ENCODE measurements around the gene CDC42SE1.

The CDC42SE1 gene

DNA sequence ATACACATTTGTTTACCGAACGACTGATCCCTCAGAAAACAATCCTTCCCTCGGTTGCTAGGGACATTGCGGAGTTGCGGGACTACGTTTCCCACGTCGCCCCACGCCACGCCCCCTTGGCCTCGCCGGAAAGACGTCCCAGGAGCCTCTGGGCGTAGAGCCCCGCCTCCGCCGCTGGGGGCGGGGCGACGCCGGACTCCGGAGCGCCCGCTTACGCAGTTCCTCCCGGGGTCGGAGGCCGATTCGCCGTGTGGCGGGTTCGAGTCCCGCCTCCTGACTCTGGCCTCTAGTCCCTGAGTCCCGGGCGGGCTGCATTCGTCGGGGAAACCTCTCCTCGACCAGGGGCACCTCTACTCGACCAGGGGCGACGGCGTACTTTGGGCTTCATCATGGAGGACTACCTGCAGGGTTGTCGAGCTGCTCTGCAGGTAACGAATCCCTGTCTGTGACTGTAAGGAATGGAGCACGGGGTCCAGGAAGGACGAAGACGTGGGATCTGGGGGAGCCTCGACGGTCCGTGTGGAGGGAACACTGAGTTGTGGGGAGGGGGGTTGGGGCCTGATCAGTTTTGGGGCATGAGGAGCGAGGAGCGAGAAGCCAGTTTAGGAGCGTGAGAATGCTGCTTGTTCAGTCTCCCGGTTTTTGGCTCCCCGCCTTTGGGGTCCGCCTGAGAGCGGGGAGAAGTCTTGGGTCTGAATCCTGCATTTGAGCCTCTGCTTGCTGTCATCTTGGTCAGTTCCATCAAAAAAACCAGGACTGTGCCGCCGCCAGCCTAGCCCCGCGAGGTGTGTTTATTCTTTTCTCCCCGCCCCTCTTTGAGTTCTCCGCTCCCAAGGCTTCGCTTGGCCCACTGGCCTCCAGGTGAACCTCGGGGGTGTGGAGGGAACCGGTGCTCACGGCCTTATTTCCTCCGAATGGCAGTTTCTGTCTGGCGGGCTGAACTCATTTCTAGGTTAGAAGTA, 50.9 kb downstream of the CDC42SE1 start, which contains the start of gene PRUNE1:
Gene PRUNE1, plus strand, starts transcription at position 206 of the 962 bp plus-strand sequence. Its CDS starts 184 bp downstream, at position 390.
- DNase-seq = peak; percentile 97

DNA sequence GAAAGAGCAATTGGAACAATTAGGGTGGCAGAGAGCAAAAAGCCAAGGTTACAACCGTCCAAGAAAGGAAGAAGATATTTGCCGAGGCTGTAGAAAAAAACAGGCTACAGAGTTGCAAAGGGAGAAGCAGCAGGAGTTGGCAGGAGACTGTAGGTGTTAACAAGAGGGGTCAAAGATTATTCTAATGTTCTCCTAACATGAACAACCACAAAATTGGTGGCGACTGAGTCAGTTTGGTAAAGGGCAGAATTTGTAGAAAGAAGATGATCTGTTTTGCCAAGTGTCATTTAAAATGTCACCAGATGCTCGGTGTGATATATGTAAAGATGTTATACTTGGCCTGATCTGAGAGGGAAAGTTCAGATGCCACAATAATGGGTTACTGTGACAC, 51.6 kb downstream of the CDC42SE1 start:
- peak; percentile 69 for DNase-seq

DNA sequence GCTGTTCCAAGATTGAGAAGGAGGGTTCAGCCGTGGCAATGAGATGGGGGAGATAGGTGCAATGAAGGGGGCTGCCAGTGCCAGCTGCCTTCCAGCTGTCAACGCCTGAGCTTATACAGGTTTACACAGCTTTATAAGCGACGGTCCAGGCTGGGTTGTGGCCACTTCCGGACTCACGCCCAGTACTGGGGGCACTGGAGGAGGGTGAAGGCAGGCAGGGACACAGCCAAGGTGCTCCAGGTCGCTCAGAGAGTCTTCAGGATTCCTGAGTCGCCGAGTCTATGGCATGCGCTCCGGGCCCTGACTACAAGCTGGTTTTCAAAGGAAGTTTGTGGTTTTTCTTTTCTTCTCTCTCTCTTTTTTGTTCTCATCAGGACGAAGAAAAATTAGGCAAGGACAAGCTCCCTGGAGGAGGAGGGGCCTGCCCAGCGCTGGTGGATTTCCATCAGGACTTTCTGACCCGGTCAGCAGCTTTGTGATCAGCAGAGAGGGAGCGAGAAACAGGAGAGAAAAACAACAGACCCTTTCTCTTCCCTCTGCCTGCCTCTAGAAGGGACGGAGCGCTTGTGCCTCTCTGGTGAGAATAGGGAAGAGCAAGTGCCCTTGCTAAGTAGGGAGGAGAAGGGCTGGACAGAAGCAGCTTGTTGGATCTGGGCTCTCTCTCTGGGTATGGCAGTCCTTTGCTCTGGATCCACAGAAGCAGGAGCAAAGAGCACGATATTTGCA, 52.9 kb downstream of the CDC42SE1 start, which contains the start of gene MINDY1:
Gene MINDY1, minus strand, starts transcription at position 576 of the 726 bp plus-strand sequence. CDS start 4,285 bp downstream, outside the sequence.
- DNase-seq = peak; percentile 88

DNA sequence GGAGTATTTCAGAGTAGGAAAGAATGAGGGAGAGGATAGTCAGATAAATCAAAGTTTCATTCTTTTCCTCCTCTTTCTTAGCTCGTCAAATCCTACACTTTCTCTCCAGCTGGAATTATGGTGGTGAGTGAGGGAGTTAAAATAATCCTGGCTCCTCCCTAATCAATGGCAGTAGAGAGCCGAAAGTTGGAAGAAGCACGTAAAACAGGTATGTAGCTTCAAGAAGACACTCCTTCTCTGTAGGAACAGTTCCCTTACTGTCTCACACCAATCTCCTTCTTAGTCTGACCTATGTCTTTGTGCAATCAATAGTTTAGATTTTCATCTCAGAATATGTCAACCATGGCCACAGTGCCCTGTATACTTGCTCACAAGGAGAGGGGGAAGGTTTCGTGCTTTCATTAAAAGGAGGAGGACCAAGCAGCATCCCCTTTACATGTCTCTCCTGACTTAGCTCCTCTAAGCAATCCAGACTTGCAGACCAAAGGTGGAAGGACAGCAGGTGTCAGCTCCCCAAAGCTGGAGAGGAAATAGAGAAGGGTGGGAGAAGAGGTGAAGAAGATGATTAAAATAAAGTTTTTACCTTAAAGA, 53.6 kb downstream of the CDC42SE1 start:
- peak; percentile 38 for DNase-seq

DNA sequence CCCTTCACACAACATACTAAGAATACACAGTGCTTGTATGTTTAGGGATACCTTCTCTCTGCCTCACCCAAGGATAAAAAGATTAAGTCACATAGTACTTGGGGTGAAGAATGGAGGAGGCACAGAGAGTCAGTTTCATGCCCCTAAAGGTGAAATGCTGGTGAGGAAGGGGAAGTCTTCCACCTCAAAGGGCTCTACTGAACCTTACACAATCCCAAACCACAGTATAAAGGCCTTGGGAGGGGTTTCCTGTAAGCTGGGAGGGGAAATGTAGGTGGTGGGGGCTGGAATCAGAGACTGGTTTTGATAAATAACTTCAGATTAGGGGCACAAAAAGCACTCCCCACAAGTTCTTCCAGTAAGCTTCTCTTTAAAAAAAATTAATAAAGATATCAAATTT, 56.2 kb downstream of the CDC42SE1 start:
- no peak for DNase-seq

DNA sequence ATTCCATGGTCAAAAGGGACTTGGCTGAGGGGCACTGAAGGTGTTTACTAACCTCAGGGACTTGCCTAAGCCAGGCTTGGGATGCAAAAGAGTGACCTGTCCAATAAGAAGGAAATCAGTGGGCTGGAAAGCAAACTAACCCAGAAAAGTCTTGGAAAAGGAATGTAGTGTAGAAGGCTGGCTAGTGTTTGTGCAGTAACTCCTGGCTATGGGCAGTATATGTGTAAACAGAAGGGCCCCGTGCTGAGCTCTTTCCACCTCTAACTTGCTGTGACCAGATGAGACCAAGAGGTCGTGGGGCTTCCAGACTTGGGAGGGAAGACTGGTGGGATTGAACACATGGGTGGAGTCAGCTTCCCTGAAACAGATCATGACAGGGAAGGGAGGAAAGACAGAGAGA, 56.8 kb downstream of the CDC42SE1 start:
- no peak for DNase-seq

DNA sequence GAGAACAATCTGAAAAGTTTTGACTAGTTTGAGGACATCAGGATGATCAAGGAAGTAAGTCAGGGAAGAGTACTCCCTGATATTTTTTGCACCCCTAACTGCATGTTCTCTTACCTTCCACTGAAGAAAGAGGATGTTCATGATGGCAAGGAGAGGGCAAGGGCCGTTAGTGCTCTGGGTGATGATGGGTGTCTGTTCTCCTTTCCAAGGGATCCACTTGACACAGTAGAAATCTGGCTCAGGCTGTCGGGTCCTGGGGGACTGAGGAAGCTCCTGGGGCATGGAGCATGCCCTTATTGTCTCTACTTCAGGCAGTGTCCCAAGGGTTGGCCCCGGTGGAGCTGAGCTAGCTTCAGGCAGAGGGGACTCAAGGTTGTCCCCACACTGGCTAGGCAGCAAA, 57.4 kb downstream of the CDC42SE1 start:
- no peak for DNase-seq

DNA sequence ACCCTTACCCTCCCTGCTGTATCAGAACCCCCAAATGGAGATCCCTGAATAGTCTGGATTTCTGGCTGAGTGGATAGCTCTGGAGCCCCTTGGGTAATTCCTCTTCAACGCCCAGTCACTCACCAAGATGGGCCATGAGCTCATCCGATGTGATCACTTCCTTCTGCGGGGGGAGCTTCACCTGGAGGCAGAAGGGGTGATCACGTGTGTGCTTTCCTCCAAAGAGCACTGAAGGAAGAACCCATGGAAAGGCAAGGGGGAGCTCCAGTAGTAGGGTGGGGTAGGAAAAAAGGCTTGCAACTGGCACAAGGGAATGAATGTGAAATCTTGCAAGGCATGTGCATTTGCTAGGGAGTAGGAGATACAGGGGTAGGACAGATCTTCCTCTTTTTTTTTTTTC, 57.8 kb downstream of the CDC42SE1 start:
- DNase-seq = no peak
